Hematopoietic multipotent progenitor cell treated with erythropoietin and hydrocortisone succinate and interleukin-3 and kit ligand, for 17 days (in vitro differentiated cells): ENCODE data around the gene NDUFV2.

Experiments used
- DNase-seq: peaks from one replicate; pipeline ENCODE4 v3.0.0-alpha.2; 2015; ENCODE audit warnings: low spot score

NDUFV2 gene

DNA sequence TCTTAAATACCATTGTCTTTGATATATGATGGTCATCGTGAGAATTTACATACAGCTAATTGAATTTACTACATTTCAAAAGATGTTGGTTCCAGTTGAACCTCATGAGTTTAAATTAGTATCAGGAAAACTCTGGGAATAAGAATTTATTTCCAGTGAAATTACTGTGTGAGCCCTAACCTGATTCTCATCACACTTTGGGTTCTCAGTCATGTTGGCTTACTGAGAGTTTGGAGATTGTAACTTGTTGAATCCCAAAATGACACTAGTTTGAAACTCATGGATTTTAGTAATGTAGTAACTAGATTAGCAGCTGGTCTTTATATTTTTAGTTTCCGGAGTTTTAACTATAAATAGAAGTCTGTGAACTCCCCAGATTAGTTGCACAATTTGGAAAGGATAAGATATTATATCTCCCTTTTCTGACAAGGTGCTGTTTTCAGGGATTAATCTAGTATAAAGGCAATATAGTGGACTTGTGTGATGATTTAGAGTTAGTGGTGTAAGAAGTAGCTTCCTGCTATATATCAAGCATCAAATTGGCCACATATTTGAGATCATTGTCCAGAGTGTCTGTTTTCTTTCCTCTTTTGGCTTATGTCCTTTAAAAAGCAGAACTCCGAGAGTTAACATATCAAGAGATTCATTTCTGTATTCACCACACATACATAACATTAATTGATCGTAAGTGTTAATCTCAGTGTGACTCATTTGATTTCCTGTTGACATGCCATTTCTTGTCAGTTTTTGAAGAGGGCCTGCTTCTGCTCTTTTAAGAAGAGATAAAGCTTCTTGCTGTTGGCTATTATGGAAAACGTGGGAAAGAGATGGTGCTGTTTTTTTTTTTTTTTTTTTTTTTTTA, 15.7 kb downstream of the NDUFV2 start:
- DNase-seq = peak; percentile 73

GRCh38 chr18:9120796-9121195, 18.3 kb downstream of the NDUFV2 start:
- no peak for DNase-seq

DNA sequence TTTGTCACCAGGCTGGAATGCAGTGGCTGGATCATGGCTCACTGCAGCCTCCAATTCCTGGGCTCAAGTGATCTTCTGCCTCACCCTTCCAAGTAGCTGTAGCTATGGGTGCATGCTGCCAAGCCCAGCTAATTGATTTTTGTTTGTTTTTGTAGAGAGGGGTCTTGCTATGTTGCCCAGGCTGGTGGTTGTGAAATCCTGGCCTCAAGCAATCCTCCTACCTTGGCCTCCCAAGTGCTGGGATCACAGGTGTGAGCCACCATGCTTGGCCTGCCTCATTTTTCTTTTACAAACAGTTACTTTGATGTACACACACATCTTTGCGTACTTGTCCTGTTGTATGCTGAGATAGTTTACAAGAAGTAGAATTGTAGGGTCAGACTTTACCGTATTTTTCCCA, 21.0 kb downstream of the NDUFV2 start:
- no peak for DNase-seq

- DNase-seq = no peak
Measured at GRCh38 chr18:9124824-9125223, 22.3 kb downstream of the NDUFV2 start.

GRCh38 chr18:9126337-9126736, 23.8 kb downstream of the NDUFV2 start:
- DNase-seq = no peak

DNA sequence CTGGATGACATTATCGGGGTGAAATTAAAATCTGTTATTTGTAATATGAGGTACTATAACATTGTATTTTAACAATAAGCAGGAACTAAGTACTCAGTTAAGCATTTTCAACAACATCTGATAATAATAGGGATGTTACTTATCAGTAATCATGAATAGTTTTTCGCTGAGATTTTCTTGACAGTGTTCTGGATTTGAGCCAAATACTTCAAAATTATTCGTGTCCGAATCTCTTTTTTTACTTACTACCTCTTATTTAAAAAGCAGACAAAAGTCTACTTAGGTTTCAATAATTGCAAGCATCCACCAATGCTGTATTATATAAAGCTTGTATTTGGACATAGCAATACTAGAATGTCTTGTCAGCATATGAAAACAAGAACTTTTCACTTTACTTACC, 27.7 kb downstream of the NDUFV2 start:
- DNase-seq = no peak

- DNase-seq = no peak
Measured at GRCh38 chr18:9130806-9131205, 28.3 kb downstream of the NDUFV2 start.

DNA sequence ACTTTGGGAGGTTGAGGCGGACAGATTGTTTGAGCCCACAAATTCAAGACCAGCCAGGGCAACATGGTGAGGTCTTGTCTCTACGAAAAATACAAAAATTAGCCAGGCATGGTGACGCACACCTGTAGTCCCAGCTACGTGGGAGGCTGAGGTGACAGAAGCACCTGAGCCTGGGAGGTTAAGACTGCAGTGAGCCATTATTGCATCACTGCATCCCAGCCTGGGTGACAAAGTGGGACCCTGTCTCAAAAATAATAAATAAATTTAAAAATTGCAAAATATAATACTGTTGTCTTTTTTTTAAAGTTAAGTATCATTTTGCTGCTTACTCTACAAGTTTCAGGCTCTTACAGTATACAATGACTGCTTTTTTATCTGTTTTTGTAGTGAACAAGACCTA, 30.1 kb downstream of the NDUFV2 start:
- DNase-seq = no peak

DNA sequence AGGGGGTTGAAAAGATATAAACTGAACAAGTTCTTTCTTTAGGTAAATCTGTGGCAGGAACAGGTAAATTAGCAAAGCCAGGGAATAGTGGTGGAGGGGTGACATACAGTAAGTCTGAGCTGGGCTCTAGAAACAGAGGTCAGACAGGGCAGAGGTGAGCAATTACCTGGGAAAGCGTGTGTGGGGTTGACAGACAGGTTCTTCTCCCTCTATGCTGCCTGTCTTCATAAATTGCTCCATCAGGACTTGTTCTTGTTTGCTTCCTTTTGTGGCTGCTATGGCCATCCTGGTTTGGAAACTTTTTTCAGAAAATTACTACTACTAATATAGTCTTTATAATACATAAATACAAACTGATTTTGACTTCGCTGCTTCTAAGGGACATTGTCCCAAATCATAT, 30.7 kb downstream of the NDUFV2 start:
- DNase-seq = no peak

- no peak for DNase-seq
Measured at GRCh38 chr18:9135081-9135911, 32.8 kb downstream of the NDUFV2 start.

DNA sequence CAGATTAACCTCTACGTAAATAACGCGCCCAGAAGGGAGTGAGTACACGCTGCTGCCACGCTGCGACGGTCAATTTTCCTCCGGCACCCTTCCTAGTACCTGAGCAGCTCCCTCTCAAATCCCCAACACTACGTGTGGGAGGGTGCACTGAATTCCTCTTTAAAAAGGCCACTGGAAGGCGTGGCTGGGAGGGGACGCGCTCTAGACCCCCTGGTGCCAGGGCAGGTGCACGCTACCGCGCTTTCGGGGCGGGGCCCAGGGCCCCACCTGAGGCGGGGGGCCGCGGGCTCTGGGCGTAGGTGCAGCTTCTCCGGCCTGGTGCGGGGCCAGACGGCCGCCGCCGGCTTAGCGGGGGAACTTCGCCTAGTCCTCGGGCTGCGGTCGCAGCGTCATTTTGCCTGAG, 33.4 kb downstream of the NDUFV2 start:
- DNase-seq = peak; percentile 82

DNA sequence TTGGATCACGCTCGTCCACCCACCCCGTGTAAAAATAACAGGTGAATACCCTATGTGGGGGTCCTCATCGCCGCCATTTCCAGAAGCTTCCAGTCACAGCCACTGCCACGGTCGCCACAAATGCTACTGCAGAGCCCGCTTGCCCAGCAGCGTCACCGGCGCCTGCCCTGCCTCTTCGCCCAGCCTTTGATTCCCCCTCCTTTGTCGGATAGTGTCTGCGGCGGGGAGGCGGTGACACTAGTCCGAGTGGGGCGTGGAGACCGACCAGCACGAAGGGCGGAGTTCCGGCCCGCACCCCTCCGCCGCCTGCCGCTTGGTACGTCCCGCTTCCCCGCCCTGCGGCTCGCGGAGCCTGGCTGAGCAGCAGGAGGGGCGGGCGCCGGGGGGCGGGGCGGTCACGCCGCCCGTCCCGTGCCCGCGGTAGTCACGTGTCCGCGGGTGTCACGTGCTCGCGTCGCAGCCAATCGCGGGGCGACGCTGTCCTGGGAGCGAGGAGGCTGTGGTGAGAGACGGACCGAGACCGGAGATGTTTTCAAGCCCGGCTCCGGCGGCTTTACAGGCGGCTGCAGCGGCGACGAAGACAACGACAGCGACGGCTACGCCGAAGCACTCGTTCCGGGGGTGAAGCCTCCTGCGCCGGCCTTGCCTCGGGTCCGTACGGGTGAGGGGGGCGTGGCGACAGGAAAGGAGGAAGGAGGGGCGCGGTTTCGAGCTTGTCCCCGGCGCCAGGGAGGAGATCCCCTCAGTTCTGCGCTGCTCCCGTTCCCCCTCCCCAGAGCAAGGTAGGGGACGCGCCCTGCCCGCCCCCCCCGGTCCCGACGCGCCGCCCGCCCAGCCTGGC, 34.0 kb downstream of the NDUFV2 start, which contains the start of gene ANKRD12:
TSS of gene ANKRD12 (plus strand) at position 467 of the 841 bp plus-strand sequence. CDS start 45,652 bp downstream, outside the sequence.
- DNase-seq = peak; percentile 98

DNA sequence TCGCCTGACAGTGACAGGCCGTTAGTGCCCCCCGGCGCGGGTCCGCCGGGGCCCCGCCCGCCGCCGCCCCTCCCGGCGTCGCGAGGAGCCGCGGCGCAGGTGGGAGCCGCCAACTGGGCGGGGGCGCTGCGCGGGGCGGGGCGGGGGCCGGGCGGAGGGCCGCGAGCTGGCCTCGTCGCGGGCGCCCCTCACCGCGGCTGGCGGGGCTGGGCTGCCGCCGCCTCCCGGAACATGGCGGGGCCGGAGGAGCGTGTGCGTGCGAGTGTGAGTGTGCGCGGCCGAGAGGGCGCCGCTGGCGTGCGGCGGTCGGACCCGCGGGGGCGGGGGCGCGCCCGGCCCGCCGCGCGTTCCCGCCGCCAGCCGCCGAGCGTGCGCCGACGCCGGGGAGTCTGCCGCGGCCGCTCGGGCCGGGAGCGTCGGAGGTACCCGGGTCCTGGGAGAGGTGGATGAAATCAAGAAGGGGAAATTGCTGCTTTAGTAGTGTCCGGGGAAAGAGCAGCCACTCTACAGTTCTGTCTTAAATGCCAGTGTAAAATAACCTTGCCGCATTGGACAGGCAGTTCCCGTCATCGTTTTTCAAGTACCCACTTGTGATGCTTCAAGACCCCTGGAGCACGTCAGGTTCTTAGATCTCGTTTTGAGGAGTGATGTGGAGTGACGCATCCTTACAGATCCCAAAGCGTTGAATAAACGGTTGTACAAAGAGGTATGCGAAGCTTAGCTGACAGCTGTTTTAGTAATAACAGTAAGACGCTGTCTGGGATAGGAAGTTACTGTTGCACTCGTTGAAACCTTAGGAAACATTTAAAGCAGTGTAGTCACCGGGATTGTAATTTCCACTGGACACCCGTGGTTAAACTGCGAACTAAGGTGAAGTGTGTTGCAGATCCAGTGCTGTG, 34.9 kb downstream of the NDUFV2 start:
- peak; percentile 85 for DNase-seq

- DNase-seq = no peak
Measured at GRCh38 chr18:9139400-9140039, 37.0 kb downstream of the NDUFV2 start.

DNA sequence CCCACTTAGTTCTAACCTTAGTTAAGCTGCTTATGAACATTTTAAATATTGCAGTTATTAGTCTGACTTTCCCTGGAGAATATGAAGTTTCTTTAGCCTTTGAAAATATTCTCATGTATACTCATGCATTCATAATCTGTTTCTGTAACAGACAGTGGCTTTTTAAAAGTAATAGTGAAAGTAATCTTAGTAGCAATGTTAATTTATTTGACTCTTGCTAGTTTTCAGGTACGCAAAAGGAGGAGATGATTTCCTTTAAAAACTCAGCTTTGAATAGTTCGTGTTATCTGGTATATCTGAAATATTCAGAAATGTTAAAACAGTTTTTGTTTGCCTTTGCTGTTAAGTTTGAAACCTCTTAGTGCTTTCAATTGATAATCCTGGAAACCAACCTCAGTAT, 37.9 kb downstream of the NDUFV2 start:
- no peak for DNase-seq

DNA sequence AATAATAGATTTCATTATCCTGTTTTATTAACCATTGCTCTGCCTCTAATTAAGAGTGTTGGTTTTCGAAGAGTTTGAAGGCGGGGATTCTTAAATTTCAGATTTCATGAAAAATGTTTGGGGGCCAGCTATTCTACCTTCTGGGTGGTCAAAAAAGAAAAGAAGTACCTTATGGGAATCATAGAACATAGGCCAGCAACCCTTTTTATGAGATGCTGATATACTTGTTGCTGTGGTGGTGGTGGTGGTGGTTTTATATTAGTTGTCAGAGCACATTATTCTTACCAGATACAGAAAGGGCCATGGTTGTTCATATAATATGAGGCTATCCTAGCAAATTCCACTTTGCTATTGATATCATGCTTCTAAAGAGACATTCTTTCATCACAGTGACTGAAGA, 38.5 kb downstream of the NDUFV2 start:
- no peak for DNase-seq

DNA sequence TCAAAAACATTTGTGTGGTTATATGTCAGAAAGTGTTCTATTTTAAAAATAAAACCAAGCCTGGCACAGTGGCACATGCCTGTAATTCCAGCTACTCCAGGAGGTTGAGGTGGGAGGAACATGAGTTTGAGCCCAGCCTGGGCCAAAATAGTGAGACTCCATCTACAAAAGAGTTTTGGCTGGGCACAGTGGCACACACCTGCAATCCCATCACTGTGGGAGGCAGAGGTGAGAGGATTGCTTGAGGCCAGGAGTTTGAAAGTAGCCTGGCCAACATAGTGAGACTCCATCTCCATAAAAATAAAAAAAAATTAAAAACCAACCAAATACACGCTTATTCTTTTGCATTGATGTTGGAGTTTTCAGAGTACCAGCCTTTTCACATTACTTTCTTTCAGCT, 43.7 kb downstream of the NDUFV2 start:
- no peak for DNase-seq

- DNase-seq = peak; percentile 85
Measured at GRCh38 chr18:9147440-9148202, 45.1 kb downstream of the NDUFV2 start.

- DNase-seq = no peak
Measured at GRCh38 chr18:9148203-9148552, 45.7 kb downstream of the NDUFV2 start.

GRCh38 chr18:9150121-9150520, 47.6 kb downstream of the NDUFV2 start:
- DNase-seq = no peak
